GM21381 (cell line): Measurements from ENCODE around the gene ARFIP2.
A peak's percentile ranks its signal among the peaks of the same experiment; 100 is the strongest.

ENCODE experiments used
- ATAC-seq: cut with Tn5 transposase; IDR thresholded peaks from one replicate; pipeline ENCODE4 v1.9.1; 2021; ENCODE audit warnings: mild to moderate bottlenecking, moderate library complexity; ENCODE audit not compliant: unreplicated experiment

The ARFIP2 gene

DNA sequence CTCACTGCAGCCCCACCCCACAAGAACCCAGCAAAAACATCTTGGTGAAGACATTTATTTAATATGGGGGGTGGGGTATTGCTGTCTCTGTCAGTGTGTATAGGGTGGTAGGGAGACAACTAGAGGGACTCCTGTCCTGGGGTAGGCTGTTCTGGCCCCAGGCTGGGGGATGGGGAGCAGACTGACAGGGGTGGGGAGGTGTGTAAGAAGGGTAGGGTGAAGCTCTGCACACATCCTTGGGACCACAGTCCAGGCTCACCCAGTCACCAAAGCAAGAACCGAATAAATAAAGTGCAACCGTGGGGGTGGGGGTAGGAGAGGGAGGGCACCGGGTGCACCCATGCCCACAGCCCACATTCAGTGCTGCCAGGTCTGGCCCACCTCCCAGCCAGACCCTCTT is 32.6 kb downstream of the ARFIP2 start:
- ATAC-seq: no peak

DNA sequence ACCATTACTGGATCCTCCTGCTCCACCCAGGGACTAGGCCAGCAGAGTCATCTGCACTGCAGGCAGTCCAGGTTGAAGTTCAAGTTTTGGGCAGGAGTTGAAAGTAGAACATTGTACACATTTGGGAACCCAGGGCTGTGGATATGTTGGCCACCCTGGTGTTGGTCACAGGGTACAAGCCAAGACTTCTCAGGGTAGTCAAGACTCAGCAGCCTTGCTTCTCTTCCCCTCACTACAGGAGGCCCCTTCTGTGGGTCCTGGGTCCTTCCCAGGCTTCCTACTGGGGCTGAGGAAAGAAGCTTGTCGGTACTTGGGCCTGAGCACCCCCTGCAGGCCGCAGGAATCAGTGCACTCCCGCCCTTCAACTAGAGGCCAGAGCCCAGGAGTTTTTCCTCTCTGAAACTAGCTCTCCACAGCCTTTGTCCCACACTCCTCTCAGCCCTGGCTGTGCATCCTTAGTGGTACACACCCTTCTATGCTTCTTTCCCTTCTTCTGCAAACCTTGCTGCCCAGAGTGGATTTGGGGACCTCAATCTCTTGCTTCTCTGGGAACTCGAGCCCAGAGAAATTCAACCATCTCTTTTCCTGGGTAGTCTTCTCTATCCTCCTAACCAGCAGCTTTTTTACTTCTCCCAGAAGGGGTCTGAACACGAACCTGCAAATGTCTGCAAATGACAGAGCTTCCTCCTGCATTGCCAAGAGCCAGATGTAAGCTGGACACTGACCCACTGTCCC is 37.7 kb downstream of the ARFIP2 start:
- ATAC-seq: peak; percentile 88

DNA sequence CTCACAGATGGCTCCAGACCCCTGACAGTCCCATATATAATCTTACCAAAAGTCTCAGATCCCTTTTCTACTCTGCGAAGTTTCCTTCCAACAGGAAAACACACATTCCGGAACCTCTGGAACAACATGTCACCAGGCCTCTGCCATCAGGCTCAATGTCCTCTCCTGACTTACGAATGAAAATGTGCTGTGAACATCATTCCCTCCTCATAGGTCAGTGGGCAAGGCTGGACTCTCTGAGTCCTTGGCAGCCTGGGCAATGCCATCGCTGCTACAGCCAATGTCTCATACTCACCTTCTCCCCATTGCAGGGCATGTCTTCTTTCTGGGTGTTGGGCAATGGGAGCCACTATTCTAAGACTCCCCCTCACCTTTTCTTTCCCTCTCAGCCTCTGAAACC is 38.7 kb downstream of the ARFIP2 start:
- ATAC-seq: no peak

DNA sequence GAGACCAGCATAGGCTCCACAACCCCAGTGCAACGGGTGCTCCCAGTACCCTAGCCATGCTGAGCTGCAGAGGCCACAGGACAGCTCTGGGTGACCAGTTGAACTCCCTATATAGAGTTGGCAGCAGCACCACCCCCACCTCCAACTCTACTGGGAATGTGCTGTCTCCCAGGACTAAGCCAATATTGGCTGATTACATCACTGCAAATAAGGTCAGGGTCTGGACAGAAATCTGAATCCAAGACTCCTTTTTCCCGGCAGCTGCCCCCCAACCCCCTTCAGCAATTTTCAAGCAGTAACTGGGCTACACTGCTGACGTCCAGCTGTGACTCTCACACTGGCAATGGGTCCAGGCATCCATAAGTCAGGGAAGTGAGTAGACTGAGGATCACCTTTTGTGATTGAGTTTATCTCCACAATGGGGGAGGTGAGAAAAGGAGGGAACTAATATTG is 40.2 kb downstream of the ARFIP2 start, which contains the start of gene HPX:
TSS of gene HPX (minus strand) at position 82 of the 453 bp plus-strand sequence. CDS start at position 58, 24 bp downstream.
- ATAC-seq: no peak

DNA sequence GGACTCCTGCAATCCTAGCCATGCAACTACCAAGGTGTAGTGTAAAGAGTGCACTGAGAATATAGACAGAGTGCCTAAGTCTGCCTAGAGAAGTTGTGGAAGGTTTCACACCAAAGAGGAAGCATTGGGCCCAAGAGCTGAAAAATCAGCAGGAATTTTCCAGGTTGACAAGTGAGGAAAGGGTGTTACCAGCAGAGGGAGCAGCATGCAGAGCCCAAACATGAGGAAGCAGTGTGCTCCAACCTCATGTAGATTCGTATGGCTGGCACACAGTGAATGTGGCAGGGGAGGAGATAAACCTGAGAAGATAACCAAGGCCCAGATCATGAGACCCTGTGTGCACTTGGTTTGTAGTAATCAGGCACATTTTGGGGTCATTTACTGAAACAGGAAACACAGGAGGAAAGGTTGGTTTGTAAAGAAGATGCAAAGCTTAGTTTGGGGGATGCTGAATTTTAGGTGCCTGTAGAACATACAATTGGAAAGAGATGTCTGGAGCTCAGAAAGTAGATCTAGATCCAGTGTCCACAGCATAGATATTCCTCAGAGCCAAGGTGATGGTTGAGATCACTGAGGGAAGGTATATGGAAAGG is 42.1 kb downstream of the ARFIP2 start:
- ATAC-seq: no peak

DNA sequence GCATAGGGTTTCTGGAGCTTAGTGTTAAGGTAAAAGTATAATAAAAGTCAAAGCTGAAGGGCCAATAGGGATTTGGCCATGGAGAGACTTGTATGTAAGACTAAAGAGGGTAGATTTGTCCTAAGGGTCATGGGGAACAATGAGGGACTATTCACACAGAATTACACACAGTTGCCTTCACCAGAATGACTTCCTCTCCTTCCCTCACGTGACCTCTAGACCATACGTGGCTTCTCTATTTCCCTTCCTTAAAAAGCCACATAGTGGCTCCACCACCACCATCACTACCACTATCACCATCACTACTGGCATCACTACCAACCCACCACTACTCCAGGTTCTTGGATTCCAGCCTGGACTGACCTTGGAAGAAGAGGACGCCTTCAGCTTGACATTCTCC is 43.1 kb downstream of the ARFIP2 start:
- no peak for ATAC-seq

DNA sequence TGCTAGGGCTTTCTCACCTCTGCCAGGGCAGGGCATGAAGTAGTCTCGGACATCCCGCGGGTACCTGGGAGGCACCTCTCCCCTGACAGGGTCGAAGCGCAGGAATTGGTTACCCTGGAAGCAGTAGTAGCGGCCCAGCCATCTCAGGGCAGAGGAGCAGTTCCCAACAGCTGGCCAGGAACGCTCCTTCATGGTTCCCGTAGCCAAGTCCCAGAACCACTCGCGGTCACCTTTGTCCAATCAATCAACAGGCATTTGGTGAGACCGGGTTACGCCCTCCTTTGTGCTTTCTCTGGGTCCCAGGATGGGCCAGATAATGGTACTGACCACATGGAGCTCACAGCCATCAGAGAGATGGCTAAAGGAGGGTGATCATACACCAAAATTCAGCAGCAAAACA is 43.7 kb downstream of the ARFIP2 start:
- ATAC-seq: no peak

DNA sequence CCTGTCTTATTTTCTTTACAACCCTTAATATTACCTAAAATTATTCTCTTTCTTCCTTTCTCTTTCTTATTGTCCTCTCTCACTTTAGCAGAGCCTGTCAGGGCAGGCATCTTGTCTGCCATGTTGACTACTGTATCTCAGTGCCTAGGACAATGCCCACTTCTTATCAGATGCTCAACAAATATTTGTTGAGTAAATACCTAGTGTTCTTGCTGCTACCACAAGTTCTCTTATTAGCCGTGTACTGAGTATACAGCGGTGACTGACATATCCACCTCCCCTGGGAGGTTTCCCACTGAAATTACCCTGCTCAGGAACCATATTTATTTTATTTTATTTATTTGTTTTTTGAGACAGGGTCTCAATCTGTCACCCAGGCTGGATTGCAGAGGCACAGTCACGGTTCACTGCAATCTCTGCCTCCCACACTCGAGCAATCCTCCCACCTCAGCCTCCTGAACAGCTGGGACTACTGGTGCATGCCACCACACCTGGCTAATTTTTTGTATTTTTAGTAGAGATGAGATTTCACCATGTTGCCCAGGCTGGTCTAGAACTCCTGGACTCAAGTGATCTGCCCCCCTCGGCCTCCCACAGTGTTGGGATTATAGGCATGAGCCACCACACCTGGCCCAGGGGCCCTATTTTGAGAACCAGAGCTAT is 47.0 kb downstream of the ARFIP2 start:
- no peak for ATAC-seq

DNA sequence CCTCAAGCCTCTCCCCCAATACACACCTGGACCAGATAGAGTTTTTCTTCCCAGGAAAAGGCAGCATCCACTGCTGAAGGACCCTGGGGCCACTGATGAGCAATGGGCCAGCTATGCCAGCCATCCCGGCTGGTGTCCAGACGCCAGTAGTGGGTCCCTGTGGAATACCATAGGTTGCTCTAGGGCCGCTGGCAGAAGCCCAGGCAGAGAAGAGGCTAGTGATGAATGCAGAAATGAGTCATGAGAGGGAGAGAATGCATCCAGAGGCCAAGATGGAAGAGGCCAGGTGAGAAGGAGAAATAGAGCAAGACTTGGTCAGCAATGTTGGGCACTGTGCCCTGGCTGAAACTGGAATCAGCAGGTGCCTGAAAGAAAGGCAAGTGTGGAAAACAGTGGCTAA is 49.3 kb downstream of the ARFIP2 start:
- ATAC-seq: no peak

DNA sequence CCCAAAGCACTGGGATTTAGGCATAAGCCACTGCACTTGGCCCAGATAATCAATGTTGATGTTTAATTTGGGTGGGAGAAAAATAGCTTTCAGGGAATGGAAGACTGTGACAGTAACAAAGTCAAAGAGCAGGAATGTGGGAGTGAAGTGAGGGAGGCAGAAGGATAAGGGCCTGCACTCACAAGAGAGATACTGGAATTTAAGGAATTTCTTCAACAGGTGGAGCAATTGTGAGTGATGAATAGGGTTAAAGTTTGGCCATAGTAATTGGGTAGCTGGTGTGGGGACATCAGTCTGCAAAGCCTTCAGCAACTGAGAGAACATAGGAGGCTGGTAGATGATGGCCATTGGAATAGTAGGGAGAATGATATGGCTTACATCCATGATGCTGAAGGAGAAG is 53.6 kb downstream of the ARFIP2 start:
- no peak for ATAC-seq
